SK-N-SH treated with all-trans-retinoic acid at 6 μM for 48 hours (cell line): Measurements from ENCODE around the gene EPC2.

ENCODE experiments used
- ATAC-seq: fragments of 200-7000 bp; cut with Tn5 transposase; 3 replicates; pipeline ENCODE4 v1.9.1; 2020; ENCODE audit warnings: mild to moderate bottlenecking, moderate library complexity
- ARNTL ChIP-seq: fragments of 450-650 bp; formaldehyde crosslinking; IDR thresholded peaks from 2 replicates; pipeline ENCODE4 v1.5.0; 2020; ENCODE audit warnings: low read depth, mild to moderate bottlenecking, moderate library complexity, borderline replicate concordance
- BACH2 ChIP-seq: fragments of 250-450 bp; sonication (Bioruptor Pico); IDR thresholded peaks from 2 replicates; pipeline ENCODE4 v1.9.0; 2021; ENCODE audit warnings: mild to moderate bottlenecking, borderline replicate concordance
- CREB5 ChIP-seq: fragments of 250-450 bp; sonication (Bioruptor Pico); IDR thresholded peaks from 2 replicates; pipeline ENCODE4 v1.5.1; 2020; ENCODE audit warnings: low read depth, mild to moderate bottlenecking, moderate library complexity
- CSDC2 ChIP-seq: fragments of 250-450 bp; sonication (Bioruptor Pico); IDR thresholded peaks from 2 replicates; pipeline ENCODE4 v1.5.0; 2020; ENCODE audit warnings: mild to moderate bottlenecking, moderate library complexity
- CSRNP3 ChIP-seq: fragments of 250-450 bp; sonication (Bioruptor Pico); IDR thresholded peaks from 2 replicates; pipeline ENCODE4 v1.5.1; 2021; ENCODE audit warnings: mild to moderate bottlenecking, moderate library complexity
- ESRRG ChIP-seq: fragments of 250-450 bp; sonication (Bioruptor Pico); IDR thresholded peaks from 2 replicates; pipeline ENCODE4 v1.6.1; 2021; ENCODE audit warnings: mild to moderate bottlenecking
- GLIS3 ChIP-seq: fragments of 250-450 bp; sonication (Bioruptor Pico); IDR thresholded peaks from 2 replicates; pipeline ENCODE4 v1.5.0; 2020; ENCODE audit warnings: mild to moderate bottlenecking, moderate library complexity
- OSR1 ChIP-seq: fragments of 250-450 bp; sonication (Bioruptor Pico); IDR thresholded peaks from 2 replicates; pipeline ENCODE4 v1.8.0; 2022; ENCODE audit warnings: moderate library complexity, mild to moderate bottlenecking, inconsistent platforms
- PATZ1 ChIP-seq: fragments of 250-450 bp; sonication (Bioruptor Pico); IDR thresholded peaks from 2 replicates; pipeline ENCODE4 v1.8.0; 2020; ENCODE audit warnings: mild to moderate bottlenecking, moderate library complexity, borderline replicate concordance
- PPARA ChIP-seq: fragments of 250-450 bp; sonication (Bioruptor Pico); IDR thresholded peaks from 2 replicates; pipeline ENCODE4 v1.5.0; 2020; ENCODE audit warnings: mild to moderate bottlenecking, borderline replicate concordance
- RARB ChIP-seq: fragments of 250-450 bp; sonication (Bioruptor Pico); IDR thresholded peaks from 2 replicates; pipeline ENCODE4 v1.8.0; 2021; ENCODE audit warnings: mild to moderate bottlenecking, moderate library complexity
- SNAI2 ChIP-seq: fragments of 250-450 bp; sonication (Bioruptor Pico); IDR thresholded peaks from 2 replicates; pipeline ENCODE4 v1.5.0; 2020; ENCODE audit warnings: mild to moderate bottlenecking, moderate library complexity
- TCF4 ChIP-seq: fragments of 250-450 bp; sonication (Bioruptor Pico); IDR thresholded peaks from 2 replicates; pipeline ENCODE4 v1.8.0; 2021; ENCODE audit warnings: mild to moderate bottlenecking, moderate library complexity, borderline replicate concordance
- ZC3H10 ChIP-seq: fragments of 250-450 bp; sonication (Bioruptor Pico); IDR thresholded peaks from 2 replicates; pipeline ENCODE4 v1.5.1; 2021; ENCODE audit warnings: mild to moderate bottlenecking, moderate library complexity
- ZFP3 ChIP-seq: fragments of 250-450 bp; sonication (Bioruptor Pico); IDR thresholded peaks from 2 replicates; pipeline ENCODE4 v1.5.0; 2020; ENCODE audit warnings: mild to moderate bottlenecking, moderate library complexity
- ZFP30 ChIP-seq: fragments of 450-650 bp; formaldehyde crosslinking; IDR thresholded peaks from 2 replicates; pipeline ENCODE4 v1.5.0; 2022; ENCODE audit warnings: mild to moderate bottlenecking, moderate library complexity
- ZNF565 ChIP-seq: fragments of 450-650 bp; formaldehyde crosslinking; conservative IDR thresholded peaks from 2 replicates; pipeline ENCODE4 v1.5.0; 2020; ENCODE audit warnings: low read depth, mild to moderate bottlenecking, moderate library complexity
- ZNF70 ChIP-seq: fragments of 450-650 bp; formaldehyde crosslinking; IDR thresholded peaks from 2 replicates; pipeline ENCODE4 v1.5.0; 2020; ENCODE audit warnings: mild to moderate bottlenecking, moderate library complexity
- TF ChIP-seq, protein P1 (sequence below): fragments of 250-450 bp; sonication (Bioruptor Pico); IDR thresholded peaks from 2 replicates; pipeline ENCODE4 v1.5.0; 2020; ENCODE audit warnings: mild to moderate bottlenecking, moderate library complexity
- TF ChIP-seq, protein P2 (sequence below): fragments of 250-450 bp; sonication (Bioruptor Pico); IDR thresholded peaks from 2 replicates; pipeline ENCODE4 v1.8.0; 2021; ENCODE audit warnings: low read depth, mild to moderate bottlenecking, moderate library complexity, borderline replicate concordance

EPC2 gene

GRCh38 chr2:148699830-148700229, 55.3 kb downstream of the EPC2 start:
- TF ChIP-seq PPARA (CRISPR knock-in tag): no peak
- no peak for TF ChIP-seq PATZ1 (CRISPR knock-in tag)
- TF ChIP-seq CSRNP3: no peak
- TF ChIP-seq, protein P1, sequence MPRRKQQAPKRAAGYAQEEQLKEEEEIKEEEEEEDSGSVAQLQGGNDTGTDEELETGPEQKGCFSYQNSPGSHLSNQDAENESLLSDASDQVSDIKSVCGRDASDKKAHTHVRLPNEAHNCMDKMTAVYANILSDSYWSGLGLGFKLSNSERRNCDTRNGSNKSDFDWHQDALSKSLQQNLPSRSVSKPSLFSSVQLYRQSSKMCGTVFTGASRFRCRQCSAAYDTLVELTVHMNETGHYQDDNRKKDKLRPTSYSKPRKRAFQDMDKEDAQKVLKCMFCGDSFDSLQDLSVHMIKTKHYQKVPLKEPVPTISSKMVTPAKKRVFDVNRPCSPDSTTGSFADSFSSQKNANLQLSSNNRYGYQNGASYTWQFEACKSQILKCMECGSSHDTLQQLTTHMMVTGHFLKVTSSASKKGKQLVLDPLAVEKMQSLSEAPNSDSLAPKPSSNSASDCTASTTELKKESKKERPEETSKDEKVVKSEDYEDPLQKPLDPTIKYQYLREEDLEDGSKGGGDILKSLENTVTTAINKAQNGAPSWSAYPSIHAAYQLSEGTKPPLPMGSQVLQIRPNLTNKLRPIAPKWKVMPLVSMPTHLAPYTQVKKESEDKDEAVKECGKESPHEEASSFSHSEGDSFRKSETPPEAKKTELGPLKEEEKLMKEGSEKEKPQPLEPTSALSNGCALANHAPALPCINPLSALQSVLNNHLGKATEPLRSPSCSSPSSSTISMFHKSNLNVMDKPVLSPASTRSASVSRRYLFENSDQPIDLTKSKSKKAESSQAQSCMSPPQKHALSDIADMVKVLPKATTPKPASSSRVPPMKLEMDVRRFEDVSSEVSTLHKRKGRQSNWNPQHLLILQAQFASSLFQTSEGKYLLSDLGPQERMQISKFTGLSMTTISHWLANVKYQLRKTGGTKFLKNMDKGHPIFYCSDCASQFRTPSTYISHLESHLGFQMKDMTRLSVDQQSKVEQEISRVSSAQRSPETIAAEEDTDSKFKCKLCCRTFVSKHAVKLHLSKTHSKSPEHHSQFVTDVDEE: no peak
- no peak for TF ChIP-seq GLIS3 (CRISPR knock-in tag)
- no peak for TF ChIP-seq OSR1
- no peak for TF ChIP-seq ZNF70 (CRISPR knock-in tag)
- no peak for TF ChIP-seq ARNTL
- TF ChIP-seq RARB (CRISPR knock-in tag): no peak
- no peak for ATAC-seq

DNA sequence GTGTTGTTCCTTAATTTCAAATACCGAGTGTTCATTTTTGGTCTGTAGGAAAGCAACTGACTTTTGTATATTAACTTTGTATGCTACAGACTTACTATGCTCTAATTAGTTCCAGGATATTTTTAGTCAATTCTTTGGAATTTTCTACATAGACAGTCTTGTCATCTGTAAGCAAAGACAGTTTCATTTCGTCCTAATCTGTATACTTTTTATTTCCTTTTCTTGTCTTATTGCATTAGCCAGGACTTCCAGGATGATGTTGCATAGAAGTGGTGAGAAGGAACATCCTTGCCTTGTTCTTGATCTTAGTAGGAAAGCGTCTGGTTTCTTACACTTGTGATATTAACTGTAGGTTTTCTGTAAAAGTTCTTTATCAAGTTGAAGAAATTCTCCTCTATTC, 56.5 kb downstream of the EPC2 start:
- TF ChIP-seq ARNTL: no peak
- no peak for TF ChIP-seq CREB5 (CRISPR knock-in tag)

DNA sequence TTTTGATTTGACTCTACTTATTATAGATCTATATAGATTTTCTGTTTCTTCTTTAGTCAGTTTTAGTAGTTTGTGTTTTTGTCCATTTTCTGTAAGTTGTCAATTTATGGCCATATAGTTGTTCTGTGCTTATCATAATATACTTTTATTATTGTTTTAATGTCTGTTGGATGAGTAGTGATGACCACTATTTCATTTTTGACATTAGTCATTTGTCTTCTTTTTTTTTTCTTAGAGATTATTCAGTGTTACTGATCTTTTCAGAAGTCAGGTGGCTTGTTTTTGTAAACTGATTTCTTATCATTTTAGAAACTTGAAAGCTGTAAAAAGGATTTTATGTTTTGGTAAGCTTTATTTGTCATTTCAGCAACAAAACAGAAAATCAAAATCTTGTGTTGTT, 57.3 kb downstream of the EPC2 start:
- no peak for TF ChIP-seq ZFP30
- no peak for ATAC-seq

More for the DNA sequence above, 56.5 kb downstream of the EPC2 start:
- no peak for ATAC-seq

DNA sequence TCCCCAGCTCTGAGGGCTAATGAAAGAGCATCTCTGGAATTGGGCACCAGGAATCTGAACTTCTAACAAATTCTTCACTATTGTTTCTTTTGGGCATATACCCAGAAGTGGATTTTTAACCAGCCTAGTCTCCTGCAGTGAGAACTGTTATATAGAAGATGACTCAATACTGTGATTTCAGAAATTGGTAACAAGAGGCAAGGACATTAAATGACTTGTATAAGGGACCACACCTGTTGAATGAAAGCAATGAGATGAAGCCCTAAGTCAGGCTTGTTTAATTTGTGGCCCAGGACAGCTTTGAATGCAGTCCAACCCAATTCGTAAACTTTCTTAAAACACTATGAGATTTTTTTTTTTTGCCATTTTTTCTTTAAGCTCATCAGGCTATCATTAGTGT, 57.9 kb downstream of the EPC2 start:
- no peak for TF ChIP-seq BACH2 (CRISPR knock-in tag)
- no peak for TF ChIP-seq OSR1
- TF ChIP-seq ZFP30: no peak
- no peak for TF ChIP-seq ESRRG (CRISPR knock-in tag)
- TF ChIP-seq ZFP3 (CRISPR knock-in tag): no peak
- no peak for TF ChIP-seq RARB (CRISPR knock-in tag)
- no peak for TF ChIP-seq CREB5 (CRISPR knock-in tag)
- TF ChIP-seq ZC3H10 (CRISPR knock-in tag): no peak
- TF ChIP-seq TCF4 (CRISPR knock-in tag): no peak
- no peak for TF ChIP-seq ZNF565 (CRISPR knock-in tag)
- TF ChIP-seq, protein P2, sequence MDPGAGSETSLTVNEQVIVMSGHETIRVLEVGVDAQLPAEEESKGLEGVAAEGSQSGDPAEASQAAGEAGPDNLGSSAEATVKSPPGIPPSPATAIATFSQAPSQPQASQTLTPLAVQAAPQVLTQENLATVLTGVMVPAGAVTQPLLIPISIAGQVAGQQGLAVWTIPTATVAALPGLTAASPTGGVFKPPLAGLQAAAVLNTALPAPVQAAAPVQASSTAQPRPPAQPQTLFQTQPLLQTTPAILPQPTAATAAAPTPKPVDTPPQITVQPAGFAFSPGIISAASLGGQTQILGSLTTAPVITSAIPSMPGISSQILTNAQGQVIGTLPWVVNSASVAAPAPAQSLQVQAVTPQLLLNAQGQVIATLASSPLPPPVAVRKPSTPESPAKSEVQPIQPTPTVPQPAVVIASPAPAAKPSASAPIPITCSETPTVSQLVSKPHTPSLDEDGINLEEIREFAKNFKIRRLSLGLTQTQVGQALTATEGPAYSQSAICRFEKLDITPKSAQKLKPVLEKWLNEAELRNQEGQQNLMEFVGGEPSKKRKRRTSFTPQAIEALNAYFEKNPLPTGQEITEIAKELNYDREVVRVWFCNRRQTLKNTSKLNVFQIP (CRISPR knock-in tag): no peak
- no peak for TF ChIP-seq SNAI2 (CRISPR knock-in tag)
- TF ChIP-seq PATZ1 (CRISPR knock-in tag): no peak
- TF ChIP-seq CSRNP3: no peak
- no peak for TF ChIP-seq CSDC2 (CRISPR knock-in tag)

More for the DNA sequence above, 57.9 kb downstream of the EPC2 start:
- ATAC-seq: no peak
